ENCODE measurements around the gene TESPA1. TPM values are rescaled to one million over a fixed set of nuclear protein-coding genes. Genes with fewer than 3 reads are reported as not detected.
A peak's percentile ranks its signal among the peaks of the same experiment; 100 is the strongest.
"Not testable (repeated sequence)": the region's sequence is repeated elsewhere in the genome, so short reads cannot be mapped to it uniquely, and the experiment has no call there.

The TESPA1 gene
- 2.6 and 4.5 TPM in 2 replicates for total RNA-seq (2014; rRNA removed; shearing (Covaris generic))
- polyA plus RNA-seq (2015; cell fraction: cytosol; rRNA removed): 0.81 and 2.0 TPM in 2 replicates
- polyA plus RNA-seq (2015; cell fraction: nucleus; rRNA removed): 1.6 and 2.6 TPM in 2 replicates

DNA sequence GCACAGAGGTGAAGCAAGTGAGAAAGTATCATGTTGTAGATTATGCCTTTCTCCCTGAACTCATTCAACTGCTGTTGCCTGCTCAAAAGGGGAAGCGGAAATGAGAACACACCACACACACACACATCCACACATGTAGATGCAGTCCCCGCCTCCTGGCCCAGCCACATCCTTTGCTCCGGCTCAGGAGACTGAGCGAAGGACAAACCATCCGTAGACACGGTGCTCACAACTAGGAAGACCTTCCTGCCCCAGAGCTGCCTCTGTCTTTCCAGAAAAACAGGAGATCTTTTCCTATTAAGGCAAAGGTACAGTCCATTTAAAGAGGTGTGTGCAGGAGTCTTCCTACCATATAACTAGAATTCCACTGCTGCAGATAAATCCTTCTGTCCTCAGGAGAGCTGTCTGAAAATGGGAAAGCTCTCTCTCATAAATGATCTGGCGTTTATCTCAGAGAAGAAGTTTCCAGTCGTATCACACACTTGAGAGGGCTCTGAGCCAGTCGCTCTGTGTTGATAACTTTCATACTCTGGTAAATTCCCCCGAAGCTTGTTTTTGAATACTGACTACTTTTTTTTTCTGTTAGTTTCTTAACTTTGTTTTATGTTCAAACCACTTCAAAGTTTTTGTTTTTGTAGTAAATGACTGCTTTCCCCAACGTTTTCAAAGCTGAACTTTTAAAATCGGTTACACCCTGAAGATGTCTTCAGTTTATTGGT is at the start of gene TESPA1:
TESPA1 (minus strand) TSS at position 105 of the 719 bp plus-strand sequence. CDS start 10,200 bp downstream, outside the sequence.
- peak; percentile 75 for DNase-seq (ENCODE audit: low read depth)

- DNase-seq (ENCODE audit: low read depth): no peak
Measured at GRCh38 chr12:55034218-55034617, 49.7 kb upstream of the TESPA1 start.

DNA sequence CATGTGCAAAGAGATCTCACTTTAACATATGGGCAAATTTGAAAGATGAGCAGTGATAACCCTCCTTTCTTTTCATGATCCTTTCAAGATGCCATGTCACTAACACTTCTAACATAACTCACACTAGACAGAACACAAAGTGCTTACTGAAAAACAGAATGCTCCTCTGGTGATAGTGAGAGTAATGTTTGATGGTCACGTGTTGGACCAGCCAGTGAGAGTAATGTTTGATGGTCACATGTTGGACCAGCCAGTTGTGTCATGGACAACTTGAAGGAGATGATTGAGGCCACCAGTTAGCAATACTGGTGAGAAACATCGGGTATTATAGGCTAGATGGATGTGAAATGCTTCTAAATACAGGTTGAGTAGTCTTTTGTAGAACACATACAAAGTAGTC is 40.9 kb upstream of the TESPA1 start:
- no peak for DNase-seq (ENCODE audit: low read depth)

- no peak for DNase-seq (ENCODE audit: low read depth)
Measured at GRCh38 chr12:55024575-55024974, 40.0 kb upstream of the TESPA1 start.

GRCh38 chr12:55019784-55020183 is 35.2 kb upstream of the TESPA1 start, which contains the start of gene NEUROD4:
NEUROD4 (plus strand) TSS chr12:55019974; CDS start chr12:55026440, 6,466 bp downstream.
- peak; percentile 64 for DNase-seq (ENCODE audit: low read depth)

- DNase-seq (ENCODE audit: low read depth): no peak
Measured at GRCh38 chr12:55017416-55017925, 32.9 kb upstream of the TESPA1 start.

DNA sequence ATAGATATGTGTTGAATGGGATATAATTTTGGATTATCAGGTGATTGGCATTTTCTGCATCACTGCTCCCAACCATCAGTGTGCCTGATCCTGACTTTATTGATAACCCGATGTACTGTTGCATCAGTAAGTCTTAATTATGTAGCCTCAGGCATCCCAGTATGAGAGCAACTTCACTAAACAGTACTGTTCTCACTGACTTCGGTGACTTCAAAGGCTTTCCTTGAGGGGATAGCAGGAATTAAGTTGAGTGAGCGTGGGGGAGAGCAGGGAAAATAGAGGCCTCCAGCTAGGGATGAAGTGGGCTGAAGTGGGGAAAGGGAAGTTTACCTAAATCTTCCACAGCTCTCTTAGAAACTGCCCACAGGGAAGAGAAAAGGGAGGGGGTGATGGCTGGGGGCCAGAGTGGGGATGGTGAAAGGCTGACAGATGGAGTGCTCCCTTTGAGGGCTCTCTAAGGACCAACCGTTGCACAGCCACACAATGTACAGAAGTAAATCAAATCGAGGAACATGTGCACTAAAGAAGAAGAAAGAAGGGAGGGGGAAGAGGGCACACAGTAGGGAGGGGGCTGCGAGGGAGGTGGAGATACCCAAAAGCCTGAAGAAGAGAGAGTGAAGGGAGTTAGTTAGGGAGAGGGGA is 24.5 kb upstream of the TESPA1 start:
- DNase-seq (ENCODE audit: low read depth): no peak

- DNase-seq (ENCODE audit: low read depth): no peak
Measured at GRCh38 chr12:55002355-55002754, 17.8 kb upstream of the TESPA1 start.

DNA sequence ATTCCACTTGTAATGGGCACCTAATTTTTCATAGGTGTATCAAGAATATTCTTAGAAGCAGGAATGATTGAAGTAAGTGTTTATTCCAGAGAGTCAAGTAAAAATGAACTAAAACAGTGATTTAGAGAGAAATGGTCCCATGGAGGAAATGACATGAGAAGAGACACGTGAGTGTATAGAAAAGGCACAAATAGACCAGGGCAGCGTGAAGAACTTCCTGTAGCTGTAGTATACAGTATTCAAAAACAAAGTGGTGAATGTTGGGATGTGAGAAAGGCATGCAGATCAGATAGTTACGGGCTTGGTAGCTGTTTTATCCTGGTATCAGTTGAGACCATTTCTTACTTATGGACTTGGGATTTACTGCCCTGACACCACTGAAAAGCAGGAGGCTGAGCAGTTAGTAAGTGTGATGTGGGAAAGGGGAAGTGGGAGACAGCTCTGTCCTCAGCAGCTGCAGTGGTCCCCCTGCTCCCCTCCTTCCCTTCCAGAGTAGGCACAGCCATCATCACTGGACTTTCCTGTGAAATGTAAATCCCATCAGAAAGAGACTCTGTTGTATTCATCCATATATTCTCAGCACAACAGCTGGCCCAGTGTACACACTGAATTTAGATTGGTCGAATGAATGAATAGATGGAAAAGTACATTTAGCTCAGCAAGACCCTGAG is 16.8 kb upstream of the TESPA1 start:
- DNase-seq (ENCODE audit: low read depth): no peak

- no peak for DNase-seq (ENCODE audit: low read depth)
Measured at GRCh38 chr12:54998958-54999510, 14.5 kb upstream of the TESPA1 start.

DNA sequence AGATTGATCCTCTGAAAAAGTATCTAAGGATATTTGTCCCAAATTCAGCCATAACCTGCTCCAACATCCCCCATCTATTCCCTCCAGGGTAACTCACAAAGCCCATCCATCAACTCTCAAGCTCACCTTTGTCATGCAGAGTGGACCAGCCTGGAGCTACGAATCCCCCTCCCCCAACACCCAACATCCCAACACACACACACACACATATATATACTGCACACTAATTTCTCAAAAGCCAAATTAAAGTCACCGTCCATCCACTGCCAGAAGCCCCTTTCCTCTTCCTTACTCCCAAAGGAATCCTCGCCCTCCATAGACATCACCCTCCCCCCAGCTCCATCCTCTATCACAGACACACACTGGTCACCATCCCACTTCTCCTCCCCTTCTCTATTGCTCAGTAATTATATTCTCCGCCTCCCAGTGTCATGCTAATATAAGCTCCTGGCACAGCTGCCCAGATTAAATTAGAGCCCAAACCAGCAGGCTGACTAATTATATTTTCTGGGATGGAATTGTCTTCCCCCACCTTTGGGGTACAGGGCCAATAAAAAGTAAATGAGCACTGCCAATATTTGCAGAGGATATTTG is 13.5 kb upstream of the TESPA1 start:
- DNase-seq (ENCODE audit: low read depth): no peak

DNA sequence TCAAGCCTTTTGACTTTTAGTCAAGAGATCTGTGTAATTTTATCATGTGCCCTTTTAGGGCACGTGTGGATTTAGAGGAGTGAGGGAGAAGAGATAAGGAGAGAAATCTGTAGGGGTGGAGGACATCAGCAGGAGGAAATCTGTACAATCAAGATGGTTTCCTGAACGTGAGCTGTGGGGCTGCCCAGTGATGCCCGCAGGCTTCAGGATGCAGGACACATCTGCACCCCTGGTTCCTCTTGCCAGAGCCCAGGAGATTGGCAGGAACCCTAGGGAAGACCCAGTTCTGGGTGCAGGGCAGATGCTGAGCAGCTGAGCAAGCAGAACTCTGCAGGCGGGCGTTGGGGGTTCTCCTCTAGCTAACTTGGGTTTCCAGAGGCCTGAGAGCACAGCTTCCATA is 11.6 kb upstream of the TESPA1 start:
- no peak for DNase-seq (ENCODE audit: low read depth)

DNA sequence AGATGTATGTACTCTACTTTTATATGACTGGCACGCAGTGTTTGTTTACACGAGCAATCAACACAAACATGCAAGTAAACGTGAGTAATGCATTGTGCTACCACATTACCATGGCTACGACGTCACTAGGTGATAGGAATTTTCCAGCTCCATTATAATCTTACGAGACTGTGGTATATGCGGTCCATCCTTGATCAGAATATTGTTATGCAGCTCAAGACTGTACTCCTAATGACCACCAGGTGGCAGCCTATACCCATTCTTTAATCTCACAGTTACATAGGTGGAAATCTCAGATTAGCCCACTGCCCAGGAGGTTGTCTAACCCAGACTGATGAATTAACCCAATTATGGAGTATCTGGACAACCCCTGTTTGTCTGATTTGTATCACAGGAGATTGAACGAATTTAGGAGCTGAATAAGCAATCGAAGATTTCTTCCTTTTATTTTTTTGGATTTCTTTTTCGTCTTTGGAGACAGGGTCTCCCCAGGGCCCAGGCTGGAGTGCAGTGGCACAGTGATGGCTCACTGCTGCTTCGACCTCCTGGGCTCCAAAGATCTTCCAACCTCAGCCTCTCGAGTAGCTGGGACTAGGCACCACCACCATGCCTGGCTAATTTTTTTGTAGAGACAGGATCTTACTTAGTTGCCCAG is 8.7 kb upstream of the TESPA1 start:
- DNase-seq (ENCODE audit: low read depth): peak; percentile 60

GRCh38 chr12:54991991-54992375 is 7.4 kb upstream of the TESPA1 start:
- DNase-seq (ENCODE audit: low read depth): no peak

- DNase-seq (ENCODE audit: low read depth): no peak
Measured at GRCh38 chr12:54991161-54991990, 6.8 kb upstream of the TESPA1 start.

DNA sequence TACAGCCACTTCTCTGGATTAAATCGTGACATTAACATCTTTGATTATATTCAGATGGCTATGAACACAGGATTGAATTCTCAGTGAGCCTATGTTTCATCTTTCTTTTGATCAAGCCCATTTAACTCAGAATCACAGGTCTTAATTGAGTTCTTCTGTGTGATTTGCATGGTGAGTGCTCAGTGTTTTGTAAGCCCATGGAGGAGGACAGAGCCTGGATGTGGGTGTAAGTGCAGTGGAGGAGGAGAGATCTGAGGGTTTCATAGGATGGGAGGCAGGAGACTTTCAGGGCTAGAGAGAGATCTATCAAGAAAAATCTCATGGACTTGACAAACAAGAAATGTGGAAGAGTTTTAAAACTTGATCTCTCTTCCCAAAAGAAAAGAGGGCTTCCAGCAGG is 5.3 kb upstream of the TESPA1 start:
- no peak for DNase-seq (ENCODE audit: low read depth)

- DNase-seq (ENCODE audit: low read depth): no peak
Measured at GRCh38 chr12:54988402-54989054, 4.0 kb upstream of the TESPA1 start.

DNA sequence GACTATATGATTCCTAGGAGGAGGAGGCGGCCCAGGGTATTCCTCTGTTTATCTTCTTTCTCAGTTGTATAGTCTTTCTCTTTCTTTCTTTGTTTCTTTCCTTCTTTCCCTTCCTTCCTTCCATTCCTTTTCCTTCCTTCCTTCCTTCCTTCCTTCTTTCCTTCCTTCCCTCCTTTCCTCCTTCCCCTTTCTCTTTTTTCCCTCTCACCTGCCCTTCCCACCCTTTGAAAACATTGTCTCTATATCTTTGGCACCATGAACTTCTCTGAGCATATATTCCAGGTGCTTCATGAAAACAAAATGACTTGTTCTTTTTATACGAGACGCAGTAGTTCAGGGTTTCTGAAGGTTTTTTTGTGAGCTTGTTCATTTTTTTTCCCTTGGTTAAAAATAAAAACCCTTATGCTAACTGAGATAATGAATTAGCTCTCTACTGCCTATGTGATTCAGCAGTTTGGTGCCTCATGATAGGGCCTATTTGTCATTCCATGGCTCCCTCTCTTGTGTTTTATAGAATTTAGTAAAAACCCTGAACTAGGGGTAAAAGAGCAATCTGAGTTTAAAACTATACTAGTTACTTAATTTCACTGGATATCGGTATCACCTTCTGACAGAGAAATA is 3.2 kb upstream of the TESPA1 start:
- DNase-seq (ENCODE audit: low read depth): no peak

DNA sequence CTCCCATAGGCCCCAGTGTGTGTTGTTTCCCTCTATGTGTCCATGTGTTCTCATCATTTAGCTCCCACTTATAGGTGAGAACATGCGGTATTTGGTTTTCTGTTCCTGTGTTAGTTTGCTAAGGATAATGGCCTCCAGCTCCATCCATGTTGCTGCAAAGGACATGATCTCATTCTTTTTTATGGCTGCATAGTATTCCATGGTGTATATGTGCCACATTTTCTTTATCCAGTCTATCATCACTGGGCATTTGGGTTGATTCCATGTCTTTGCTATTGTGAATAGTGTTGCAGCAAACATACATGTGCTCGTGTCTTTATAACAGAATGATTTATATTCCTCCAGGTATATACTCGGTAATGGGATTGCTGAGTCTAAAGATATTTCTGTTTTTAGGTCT is 2.2 kb upstream of the TESPA1 start:
- DNase-seq (ENCODE audit: low read depth): not testable (repeated sequence)
